Activated naive CD4-positive, alpha-beta T cell treated with anti-CD3 and anti-CD28 coated beads, Interleukin-2, amount 10 ng/mL, durations not matched to agents 7 days and 5 days (primary cell): Measurements from ENCODE around the gene LMAN2.

Experiments
- CTCF ChIA-PET: fragments of 350-600 bp; sonication (Branson Sonifier 250); formaldehyde crosslinking; loops from one replicate; lab custom pipeline; 2021; ENCODE audit warnings: antibody characterized with exemption; lab: Charles Lee
- DNase-seq: peaks from one replicate; pipeline ENCODE4 v3.0.0-alpha.2; 2020
- H3K27ac Mint-ChIP-seq: one replicate; pipeline ENCODE4 v1.8.0; 2021; ENCODE audit warnings: mild to moderate bottlenecking, moderate library complexity, mixed read lengths
- H3K27me3 Mint-ChIP-seq: one replicate; pipeline ENCODE4 v1.8.0; 2021; ENCODE audit warnings: mild to moderate bottlenecking, mixed read lengths
- H3K36me3 Mint-ChIP-seq: one replicate; pipeline ENCODE4 v1.8.0; 2021; ENCODE audit warnings: mixed read lengths
- H3K4me1 Mint-ChIP-seq: one replicate; pipeline ENCODE4 v1.8.0; 2021; ENCODE audit warnings: mixed read lengths
- H3K4me3 Mint-ChIP-seq: one replicate; pipeline ENCODE4 v1.8.0; 2021; ENCODE audit warnings: mild to moderate bottlenecking, moderate library complexity, mixed read lengths
- H3K9me3 Mint-ChIP-seq: one replicate; pipeline ENCODE4 v1.8.0; 2021; ENCODE audit warnings: mixed read lengths

LMAN2 gene

GRCh38 chr5:177303121-177303924 is 48.1 kb downstream of the LMAN2 start, which contains the start of the genes PRELID1 and RAB24:
Gene PRELID1 (plus strand): TSS chr5:177303799. CDS start chr5:177303986, 187 bp downstream.
Gene RAB24 (minus strand): TSS chr5:177303719. CDS start chr5:177303288, 431 bp downstream.
- H3K36me3 Mint-ChIP-seq: peaks cover 56% of the 10 kb centered on the region
- no peaks in the 10 kb centered on the region for H3K27me3 Mint-ChIP-seq
- peak within 1 kb of the TSS; percentile 90 for H3K27ac Mint-ChIP-seq
- CTCF ChIA-PET: interaction anchor here (0.9 to 1.4 kb wide), 2 partner anchors 9 to 152 kb away, joined by 3 to 4 read pairs; no protein-coding TSS in a partner anchor
- H3K4me1 Mint-ChIP-seq: peaks cover 78% of the 10 kb centered on the region
- DNase-seq: peak; percentile 91
- H3K9me3 Mint-ChIP-seq: no peaks in the 10 kb centered on the region
- peak within 1 kb of the TSS; percentile 89 for H3K4me3 Mint-ChIP-seq

DNA sequence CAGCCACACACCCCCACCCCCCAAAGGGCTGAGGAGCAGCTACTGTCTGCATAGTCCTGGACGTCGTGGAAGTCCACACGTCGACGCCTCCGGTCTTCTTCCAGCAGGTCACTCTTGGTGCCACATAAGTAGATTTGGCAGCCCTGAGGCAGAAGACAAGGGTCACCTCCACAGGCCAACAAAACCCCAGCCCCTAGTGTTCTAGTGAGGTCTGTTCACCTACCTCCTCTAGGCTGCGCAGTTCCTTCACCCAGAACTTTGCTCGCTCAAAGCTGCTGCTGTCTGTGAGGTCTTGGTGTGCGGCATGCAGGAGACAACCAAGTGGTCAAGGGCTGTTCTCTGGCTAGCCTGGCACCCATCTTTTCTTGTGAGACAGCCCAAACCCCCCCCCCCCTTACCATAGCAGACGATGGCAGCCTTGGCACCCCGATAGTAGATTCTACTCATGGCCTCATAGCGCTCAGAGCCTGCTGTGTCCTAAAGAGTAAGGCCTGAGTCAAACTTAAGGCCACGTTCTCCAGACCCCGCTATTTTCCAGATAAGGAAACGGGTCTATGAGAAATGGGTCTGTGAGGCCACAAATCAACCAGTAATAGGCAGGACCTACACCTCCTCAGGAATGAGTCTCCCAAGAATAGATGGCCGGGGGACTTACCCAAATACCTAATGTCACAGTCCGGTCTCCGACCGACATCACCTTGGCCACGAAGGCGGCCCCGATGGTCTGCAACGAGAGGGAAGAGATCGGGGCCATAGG is 48.9 kb downstream of the LMAN2 start:
- Mint-ChIP-seq H3K4me1 (peaks cover 84% of the 10 kb centered on the region), H3K27me3 (no peaks in the 10 kb centered on the region), H3K36me3 (peaks cover 61% of the 10 kb centered on the region), H3K4me3 (peak overlapping the region; percentile 89), H3K27ac (peak overlapping the region; percentile 81), H3K9me3 (no peaks in the 10 kb centered on the region)
- no peak for DNase-seq
- CTCF ChIA-PET: interaction anchor here (1.0 to 4.6 kb wide), 4 partner anchors 7 to 189 kb away, joined by 3 to 27 read pairs (median 11); no protein-coding TSS in a partner anchor

DNA sequence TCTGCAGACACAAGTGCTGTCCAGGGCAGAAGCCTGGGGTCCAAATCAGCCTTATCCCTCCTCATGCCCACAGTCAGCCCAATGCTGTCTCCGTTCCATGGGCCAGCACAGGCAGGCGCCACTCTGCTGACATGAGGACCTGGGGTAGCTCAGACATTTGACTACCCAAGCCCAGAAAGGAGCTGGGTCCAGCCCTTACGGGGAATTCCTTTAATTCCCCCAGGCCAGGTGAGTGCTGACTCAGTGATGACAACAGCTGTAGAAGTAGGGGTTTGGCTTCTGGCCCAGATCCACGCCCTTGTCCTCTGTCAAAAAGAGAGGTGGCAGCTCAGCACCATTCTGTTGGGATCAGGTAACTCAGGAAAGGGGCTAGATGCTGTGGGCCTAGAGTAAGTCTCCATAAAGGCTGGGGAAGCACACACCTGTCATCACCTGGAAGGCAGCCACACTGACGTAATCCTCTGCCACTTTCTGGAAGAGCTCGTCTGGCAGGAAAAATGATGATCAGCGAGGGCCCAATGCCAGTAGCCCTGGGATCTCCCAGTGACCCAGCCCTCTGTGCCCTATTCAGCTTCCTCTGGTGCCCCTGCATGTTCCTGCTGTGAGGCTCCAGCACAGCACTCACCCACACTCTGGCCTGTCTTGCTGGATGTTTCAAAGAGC is 49.8 kb downstream of the LMAN2 start:
- peaks cover 61% of the 10 kb centered on the region for H3K36me3 Mint-ChIP-seq

DNA sequence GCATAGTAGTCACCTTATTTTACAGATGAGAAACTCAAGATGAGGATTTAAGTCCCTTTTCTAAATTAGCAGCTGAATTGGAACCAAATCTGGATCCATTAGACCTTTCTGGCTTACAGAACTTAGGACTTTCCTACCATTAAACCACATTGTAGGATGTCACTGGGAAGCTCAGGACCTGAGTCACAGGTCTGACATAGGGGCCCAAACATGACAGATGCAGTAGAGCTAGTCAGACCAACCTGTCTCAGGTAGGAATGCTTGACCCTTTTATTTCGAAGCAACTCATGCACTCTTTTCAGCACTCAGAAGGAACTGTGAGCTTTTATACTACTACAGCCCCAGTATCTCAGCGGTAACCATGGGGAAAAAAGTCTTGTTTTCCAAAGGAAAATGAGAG is 50.5 kb downstream of the LMAN2 start:
- H3K4me3 Mint-ChIP-seq: peak overlapping the region; percentile 66
- DNase-seq: no peak
- H3K36me3 Mint-ChIP-seq: peaks cover 61% of the 10 kb centered on the region
- H3K4me1 Mint-ChIP-seq: peaks cover 85% of the 10 kb centered on the region
- H3K27ac Mint-ChIP-seq: peak overlapping the region; percentile 96
- CTCF ChIA-PET: interaction anchor here (0.6 to 4.6 kb wide), 5 partner anchors 9 to 757 kb away, joined by 3 to 27 read pairs (median 3); no protein-coding TSS in a partner anchor
- H3K27me3 Mint-ChIP-seq: no peaks in the 10 kb centered on the region
- H3K9me3 Mint-ChIP-seq: no peaks in the 10 kb centered on the region

More for the DNA sequence above, 49.8 kb downstream of the LMAN2 start:
- Mint-ChIP-seq H3K4me1 (peaks cover 85% of the 10 kb centered on the region), H3K4me3 (peak overlapping the region; percentile 89), H3K27ac (peak overlapping the region; percentile 96), H3K27me3 (no peaks in the 10 kb centered on the region), H3K9me3 (no peaks in the 10 kb centered on the region)
- no peak for DNase-seq
- CTCF ChIA-PET: interaction anchor here (1.0 to 4.6 kb wide), 4 partner anchors 8 to 188 kb away, joined by 3 to 27 read pairs (median 10); no protein-coding TSS in a partner anchor

DNA sequence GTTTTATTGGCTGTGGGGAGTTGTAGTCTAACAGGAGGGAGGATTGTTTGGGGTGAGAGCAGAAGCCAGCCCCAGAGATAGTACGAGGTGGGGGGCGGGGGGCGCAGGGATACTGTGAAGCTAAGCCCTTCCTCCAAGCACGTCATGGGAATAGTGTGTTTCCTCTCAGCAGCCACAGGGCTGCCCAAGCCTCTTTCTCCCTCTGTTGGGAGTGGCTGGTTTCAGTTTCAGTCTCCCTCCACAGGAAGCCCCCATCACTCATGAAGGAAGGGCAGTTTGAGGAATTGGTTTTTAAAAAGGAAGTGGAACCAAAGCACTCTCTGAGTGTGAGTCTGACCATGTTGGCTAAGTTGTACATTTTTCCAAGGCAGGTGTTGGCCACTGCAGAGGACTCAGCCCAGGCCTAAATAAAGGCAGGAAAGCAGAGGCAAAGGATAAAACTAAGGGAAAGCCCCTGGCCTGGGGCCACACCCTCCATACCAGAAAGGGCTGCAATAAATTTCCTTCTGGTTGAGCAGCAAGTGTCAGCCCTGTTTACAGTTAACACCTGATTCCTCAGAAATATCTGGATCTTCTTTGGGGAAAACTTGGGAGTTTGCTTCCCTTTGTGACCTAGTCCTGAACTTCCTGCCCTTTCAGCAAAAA is 51.1 kb downstream of the LMAN2 start:
- H3K4me3 Mint-ChIP-seq: peak overlapping the region; percentile 66
- peaks cover 63% of the 10 kb centered on the region for H3K36me3 Mint-ChIP-seq
- H3K9me3 Mint-ChIP-seq: no peaks in the 10 kb centered on the region
- H3K27me3 Mint-ChIP-seq: no peaks in the 10 kb centered on the region
- CTCF ChIA-PET: interaction anchor here (0.6 to 4.6 kb wide), 5 partner anchors 9 to 758 kb away, joined by 3 to 27 read pairs (median 3); no protein-coding TSS in a partner anchor
- H3K27ac Mint-ChIP-seq: peak overlapping the region; percentile 96
- DNase-seq: peak; percentile 80
- H3K4me1 Mint-ChIP-seq: peaks cover 85% of the 10 kb centered on the region

DNA sequence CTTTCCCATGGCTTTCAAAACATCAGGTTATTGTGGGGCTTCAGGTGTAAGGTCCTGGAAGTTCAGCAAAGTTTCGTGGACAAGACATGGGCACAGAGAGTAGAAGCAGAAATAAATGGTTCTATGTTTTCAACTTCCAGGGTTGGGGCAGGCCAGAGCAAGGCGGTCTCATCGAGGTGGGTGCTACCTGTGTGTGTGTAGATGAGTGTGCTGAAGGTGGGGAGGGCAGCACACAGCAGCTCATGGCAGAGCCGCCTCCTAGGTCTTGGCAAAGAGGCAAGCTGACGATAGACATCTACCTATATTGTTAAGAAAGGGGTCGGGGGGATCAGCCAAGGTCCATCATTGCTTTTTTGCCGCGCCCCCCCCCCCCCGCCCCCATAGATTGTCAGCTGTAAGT is 51.8 kb downstream of the LMAN2 start:
- H3K36me3 Mint-ChIP-seq: peaks cover 62% of the 10 kb centered on the region
- H3K27me3 Mint-ChIP-seq: no peaks in the 10 kb centered on the region
- no peaks in the 10 kb centered on the region for H3K9me3 Mint-ChIP-seq
- peaks cover 85% of the 10 kb centered on the region for H3K4me1 Mint-ChIP-seq
- no peak for DNase-seq
- CTCF ChIA-PET: interaction anchor here (3.5 to 4.6 kb wide), 2 partner anchors 10 to 186 kb away, joined by 18 to 27 read pairs; no protein-coding TSS in a partner anchor
- H3K4me3 Mint-ChIP-seq: peak overlapping the region; percentile 12
- peak overlapping the region; percentile 96 for H3K27ac Mint-ChIP-seq

DNA sequence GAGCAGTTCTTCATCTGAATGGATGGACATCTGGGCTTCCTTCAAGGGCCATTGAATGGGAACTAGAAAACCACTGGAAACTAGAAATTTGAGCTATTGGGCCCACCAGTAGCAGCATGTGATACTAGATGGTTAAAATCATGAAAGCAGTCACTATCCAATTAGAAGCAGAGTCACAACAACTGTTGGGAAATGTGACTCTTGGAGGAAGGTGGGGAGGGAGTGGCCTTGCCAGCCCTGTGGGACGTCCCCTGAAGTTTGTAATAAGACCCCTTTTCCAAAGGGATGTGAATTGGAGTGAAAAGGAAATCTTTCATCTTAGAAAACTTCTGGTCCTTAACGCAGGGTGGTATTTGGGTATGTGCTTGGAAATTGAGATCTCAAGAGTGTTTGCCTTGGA is 53.5 kb downstream of the LMAN2 start:
- CTCF ChIA-PET: interaction anchor here (1.1 to 2.3 kb wide), 3 partner anchors 12 to 186 kb away, joined by 3 to 17 read pairs (median 5); no protein-coding TSS in a partner anchor

GRCh38 chr5:177296581-177296980 is 54.9 kb downstream of the LMAN2 start:
- Mint-ChIP-seq H3K27me3 (no peaks in the 10 kb centered on the region), H3K27ac (peak overlapping the region; percentile 88), H3K4me3 (no peak overlapping the region), H3K36me3 (peaks cover 74% of the 10 kb centered on the region), H3K9me3 (no peaks in the 10 kb centered on the region), H3K4me1 (peaks cover 64% of the 10 kb centered on the region)
- DNase-seq: peak; percentile 25
- CTCF ChIA-PET: interaction anchor here (1.8 to 2.3 kb wide), 2 partner anchors 13 to 183 kb away, joined by 5 to 17 read pairs; no protein-coding TSS in a partner anchor

More for the DNA sequence above, 53.5 kb downstream of the LMAN2 start:
- Mint-ChIP-seq H3K27ac (peak overlapping the region; percentile 11), H3K36me3 (peaks cover 70% of the 10 kb centered on the region), H3K4me3 (no peak overlapping the region), H3K27me3 (no peaks in the 10 kb centered on the region), H3K9me3 (no peaks in the 10 kb centered on the region), H3K4me1 (peaks cover 77% of the 10 kb centered on the region)
- no peak for DNase-seq

GRCh38 chr5:177295924-177296323 is 55.5 kb downstream of the LMAN2 start:
- H3K36me3 Mint-ChIP-seq: peaks cover 71% of the 10 kb centered on the region
- H3K4me3 Mint-ChIP-seq: no peak overlapping the region
- no peak for DNase-seq
- H3K27ac Mint-ChIP-seq: peak overlapping the region; percentile 88
- CTCF ChIA-PET: interaction anchor here (2.3 kb wide), 1 partner anchor 14 kb away, joined by 17 read pairs; no protein-coding TSS in a partner anchor
- H3K4me1 Mint-ChIP-seq: peaks cover 57% of the 10 kb centered on the region
- H3K9me3 Mint-ChIP-seq: no peaks in the 10 kb centered on the region
- H3K27me3 Mint-ChIP-seq: no peaks in the 10 kb centered on the region

GRCh38 chr5:177294632-177295031 is 56.8 kb downstream of the LMAN2 start:
- Mint-ChIP-seq H3K9me3 (no peaks in the 10 kb centered on the region), H3K4me3 (no peak overlapping the region), H3K27ac (peak overlapping the region; percentile 52), H3K4me1 (peaks cover 45% of the 10 kb centered on the region), H3K36me3 (peaks cover 68% of the 10 kb centered on the region), H3K27me3 (no peaks in the 10 kb centered on the region)
- DNase-seq: no peak
- CTCF ChIA-PET: no interaction called here

DNA sequence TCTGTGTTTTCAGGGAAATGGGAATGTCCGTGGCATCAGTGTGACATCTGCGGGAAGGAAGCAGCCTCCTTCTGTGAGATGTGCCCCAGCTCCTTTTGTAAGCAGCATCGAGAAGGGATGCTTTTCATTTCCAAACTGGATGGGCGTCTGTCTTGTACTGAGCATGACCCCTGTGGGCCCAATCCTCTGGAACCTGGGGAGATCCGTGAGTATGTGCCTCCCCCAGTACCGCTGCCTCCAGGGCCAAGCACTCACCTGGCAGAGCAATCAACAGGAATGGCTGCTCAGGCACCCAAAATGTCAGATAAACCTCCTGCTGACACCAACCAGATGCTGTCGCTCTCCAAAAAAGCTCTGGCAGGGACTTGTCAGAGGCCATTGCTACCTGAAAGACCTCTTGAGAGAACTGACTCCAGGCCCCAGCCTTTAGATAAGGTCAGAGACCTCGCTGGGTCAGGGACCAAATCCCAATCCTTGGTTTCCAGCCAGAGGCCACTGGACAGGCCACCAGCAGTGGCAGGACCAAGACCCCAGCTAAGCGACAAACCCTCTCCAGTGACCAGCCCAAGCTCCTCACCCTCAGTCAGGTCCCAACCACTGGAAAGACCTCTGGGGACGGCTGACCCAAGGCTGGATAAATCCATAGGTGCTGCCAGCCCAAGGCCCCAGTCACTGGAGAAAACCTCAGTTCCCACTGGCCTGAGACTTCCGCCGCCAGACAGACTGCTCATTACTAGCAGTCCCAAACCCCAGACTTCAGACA is 57.5 kb downstream of the LMAN2 start:
- Mint-ChIP-seq H3K27ac (no peak overlapping the region), H3K4me1 (peaks cover 39% of the 10 kb centered on the region), H3K27me3 (no peaks in the 10 kb centered on the region), H3K9me3 (no peaks in the 10 kb centered on the region), H3K36me3 (peaks cover 71% of the 10 kb centered on the region), H3K4me3 (no peak overlapping the region)
- CTCF ChIA-PET: interaction anchor here (2.1 kb wide), 1 partner anchor 16 kb away, joined by 10 read pairs; no protein-coding TSS in a partner anchor
- no peak for DNase-seq

GRCh38 chr5:177291735-177292134 is 59.7 kb downstream of the LMAN2 start:
- Mint-ChIP-seq H3K27ac (no peak overlapping the region), H3K9me3 (no peaks in the 10 kb centered on the region), H3K4me3 (no peak overlapping the region), H3K4me1 (peaks cover 24% of the 10 kb centered on the region), H3K36me3 (peaks cover 63% of the 10 kb centered on the region), H3K27me3 (no peaks in the 10 kb centered on the region)
- no peak for DNase-seq
- CTCF ChIA-PET: interaction anchor here (2.1 kb wide), 1 partner anchor 18 kb away, joined by 10 read pairs; no protein-coding TSS in a partner anchor
